AG04449 (cell line): Measurements from ENCODE around the gene DHX32.

Experiments
- CTCF ChIA-PET: fragments of 350-600 bp; formaldehyde crosslinking; extraction: SDS; loops from one replicate; lab custom pipeline; 2021; ENCODE audit warnings: antibody characterized with exemption; lab: Yijun Ruan, JAX
- POLR2A ChIA-PET: fragments of 400-600, 350-600 bp; formaldehyde crosslinking; extraction: SDS; loops from one replicate; lab custom pipeline; 2020; ENCODE audit warnings: antibody characterized with exemption, inconsistent platforms; lab: Yijun Ruan, JAX
- DNase-seq: peaks from one replicate; pipeline ENCODE4 v3.0.0-alpha.2; 2010; ENCODE audit warnings: low read depth, low spot score
- H3K4me3 ChIP-seq: 2 replicates; pipeline ENCODE4 v1.5.1; 2011; ENCODE audit warnings: low read depth, mild to moderate bottlenecking, control low read depth, low read length
- CTCF ChIP-seq: IDR thresholded peaks from one replicate; pipeline ENCODE4 v1.5.1; 2011; ENCODE audit warnings: mild to moderate bottlenecking, moderate library complexity, low read length, control low read depth, inconsistent platforms; ENCODE audit not compliant: insufficient read depth; ENCODE audit errors: missing control alignments

The DHX32 gene

GRCh38 chr10:125792342-125793300 lies 88.5 kb downstream of the DHX32 start:
- ChIA-PET CTCF (no interaction called here), POLR2A (interaction anchor here (0.8 to 1.0 kb wide), 2 partner anchors 9 to 10 kb away, joined by 3 to 5 read pairs; no protein-coding TSS in a partner anchor)
- H3K4me3 ChIP-seq: no peak overlapping the region
- DNase-seq: no peak
- no peak for TF ChIP-seq CTCF

- CTCF ChIA-PET: no interaction called here
- POLR2A ChIA-PET: no interaction called here
- TF ChIP-seq CTCF: no peak
- no peak for DNase-seq
- H3K4me3 ChIP-seq: no peak overlapping the region
Measured at GRCh38 chr10:125788156-125789034, 92.7 kb downstream of the DHX32 start.
